Cardiac muscle cell (in vitro differentiated cells and primary cell): ENCODE measurements around the gene ZNRF4. TPM values are rescaled to one million over a fixed set of nuclear protein-coding genes. Genes with fewer than 3 reads are reported as not detected.
"Not testable (repeated sequence)": the region's sequence is repeated elsewhere in the genome, so short reads cannot be mapped to it uniquely, and the experiment has no call there.

Source experiments
- DNase-seq, 2 donors: peaks; one replicate each; pipeline versions ENCODE4 v3.0.0 to v3.0.0-alpha.2; 2010 to 2017; ENCODE audit warnings: low read depth in 1 of 2, low spot score in 1 of 2
- H3K27ac ChIP-seq: fragments of 200-600 bp; sonication (generic); 2 replicates; pipeline ENCODE4 v1.5.1; 2016
- H3K27me3 ChIP-seq: fragments of 200-600 bp; sonication (generic); 2 replicates; pipeline ENCODE4 v1.6.0; 2016; ENCODE audit warnings: control low read depth
- H3K36me3 ChIP-seq: fragments of 200-600 bp; sonication (generic); 2 replicates; pipeline ENCODE4 v1.5.1; 2016; ENCODE audit warnings: control low read depth
- H3K4me1 ChIP-seq: fragments of 200-600 bp; sonication (generic); 2 replicates; pipeline ENCODE4 v1.8.1; 2017; ENCODE audit warnings: low read depth, mild to moderate bottlenecking, mixed run types
- H3K4me3 ChIP-seq: fragments of 200-600 bp; sonication (generic); 2 replicates; pipeline ENCODE4 v1.5.1; 2016; ENCODE audit warnings: mild to moderate bottlenecking
- H3K9me3 ChIP-seq: fragments of 200-600 bp; sonication (generic); 2 replicates; pipeline ENCODE4 v1.5.1; 2017; ENCODE audit warnings: low read depth, mild to moderate bottlenecking, control low read depth
- polyA plus RNA-seq: library from polyadenylated mRNA; unstranded; fragments of >200 nt; fragmentation: Nextera tagmentation; extraction: Ambion mirVana; gene quantifications from 2 replicates; pipeline ENCODE4 v1.2.1, GENCODE V29; 2016
- total RNA-seq: library from RNA; depleted of rRNA; stranded (reverse); fragments of >200 nt; gene quantifications from 2 replicates; pipeline ENCODE4 v1.2.3, GENCODE V29; 2016
- TF ChIP-seq, protein P1 (sequence below): IDR thresholded peaks from 2 replicates; pipeline ENCODE4 v1.5.1; 2012; ENCODE audit warnings: low read depth, mild to moderate bottlenecking, low read length

ZNRF4 gene
- total and polyA plus RNA-seq, 2 experiments from 2014 or later: not detected

DNA sequence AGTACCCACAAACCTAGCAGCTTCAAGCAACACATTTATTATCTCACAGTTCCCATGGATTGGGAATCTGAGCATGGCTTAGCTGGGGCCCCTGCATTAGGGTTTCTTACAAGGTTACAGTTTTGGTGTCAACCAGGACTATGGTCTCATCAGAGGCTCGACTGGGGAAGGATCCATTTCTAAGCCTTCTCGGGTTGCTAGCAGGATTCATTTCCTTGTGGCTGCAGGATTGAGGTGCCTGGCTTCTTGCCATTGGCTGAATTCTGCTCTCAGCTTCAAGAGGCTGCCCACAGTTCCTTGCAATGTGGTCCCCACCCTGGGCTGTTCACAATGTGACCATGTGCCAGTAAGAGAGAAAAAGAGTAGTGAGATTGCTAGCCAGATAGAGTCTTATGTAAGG is 26.7 kb downstream of the ZNRF4 start:
- TF ChIP-seq, protein P1, sequence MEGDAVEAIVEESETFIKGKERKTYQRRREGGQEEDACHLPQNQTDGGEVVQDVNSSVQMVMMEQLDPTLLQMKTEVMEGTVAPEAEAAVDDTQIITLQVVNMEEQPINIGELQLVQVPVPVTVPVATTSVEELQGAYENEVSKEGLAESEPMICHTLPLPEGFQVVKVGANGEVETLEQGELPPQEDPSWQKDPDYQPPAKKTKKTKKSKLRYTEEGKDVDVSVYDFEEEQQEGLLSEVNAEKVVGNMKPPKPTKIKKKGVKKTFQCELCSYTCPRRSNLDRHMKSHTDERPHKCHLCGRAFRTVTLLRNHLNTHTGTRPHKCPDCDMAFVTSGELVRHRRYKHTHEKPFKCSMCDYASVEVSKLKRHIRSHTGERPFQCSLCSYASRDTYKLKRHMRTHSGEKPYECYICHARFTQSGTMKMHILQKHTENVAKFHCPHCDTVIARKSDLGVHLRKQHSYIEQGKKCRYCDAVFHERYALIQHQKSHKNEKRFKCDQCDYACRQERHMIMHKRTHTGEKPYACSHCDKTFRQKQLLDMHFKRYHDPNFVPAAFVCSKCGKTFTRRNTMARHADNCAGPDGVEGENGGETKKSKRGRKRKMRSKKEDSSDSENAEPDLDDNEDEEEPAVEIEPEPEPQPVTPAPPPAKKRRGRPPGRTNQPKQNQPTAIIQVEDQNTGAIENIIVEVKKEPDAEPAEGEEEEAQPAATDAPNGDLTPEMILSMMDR: no peak
- no peak for DNase-seq
- Histone ChIP-seq H3K27ac (no peak overlapping the region), H3K9me3 (no peaks in the 10 kb centered on the region), H3K27me3 (peaks cover 12% of the 10 kb centered on the region), H3K4me3 (no peak overlapping the region), H3K4me1 (no peaks in the 10 kb centered on the region), H3K36me3 (no peaks in the 10 kb centered on the region)

DNA sequence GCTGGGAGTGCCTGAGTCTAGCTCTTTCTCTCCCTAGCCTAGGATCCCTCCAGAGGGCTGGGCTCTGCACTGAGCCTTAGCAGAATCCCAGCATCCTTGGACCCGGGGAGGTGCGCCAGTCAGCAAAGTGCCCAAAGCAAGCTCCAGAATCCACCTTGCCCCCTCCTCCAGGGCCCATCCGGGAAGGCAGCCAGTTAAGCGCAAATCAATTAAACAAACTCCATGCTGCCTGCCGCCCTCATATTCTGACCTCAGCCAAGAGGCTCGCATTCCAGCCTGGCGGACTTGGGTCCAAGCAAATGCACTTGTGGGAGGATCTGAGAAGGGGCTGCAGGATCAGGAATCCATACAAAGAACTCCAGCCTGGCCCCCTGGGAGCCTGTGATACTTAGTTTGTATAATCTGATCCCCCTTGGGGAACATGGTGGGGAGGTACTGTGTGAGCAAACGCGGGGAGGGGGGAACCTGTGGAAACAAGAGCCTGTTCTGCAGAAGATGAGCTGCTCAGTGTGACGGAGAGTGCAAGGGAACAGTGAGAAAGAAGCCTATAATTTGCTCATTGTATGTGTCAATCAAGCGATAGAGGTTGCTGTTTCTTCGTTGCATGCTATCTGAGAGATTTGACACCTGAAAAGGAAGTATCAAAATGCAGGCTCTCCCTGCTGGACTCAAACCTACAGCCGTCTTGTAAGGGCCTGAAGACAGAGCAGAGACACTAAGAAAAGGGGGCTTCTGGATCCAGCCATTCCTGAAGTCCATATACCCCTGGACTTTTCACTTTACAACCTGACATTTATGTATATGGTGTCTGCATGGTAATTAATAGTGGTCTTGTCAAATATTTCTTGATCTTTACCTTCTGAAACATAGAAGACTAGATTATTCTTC is 29.4 kb downstream of the ZNRF4 start:
- TF ChIP-seq, protein P1: no peak
- Histone ChIP-seq H3K4me1 (peaks cover 3% of the 10 kb centered on the region), H3K36me3 (no peaks in the 10 kb centered on the region), H3K4me3 (no peak overlapping the region), H3K27me3 (no peaks in the 10 kb centered on the region), H3K27ac (peak overlapping the region; percentile 35), H3K9me3 (no peaks in the 10 kb centered on the region)
- peak; percentile 14 to 24 for DNase-seq

DNA sequence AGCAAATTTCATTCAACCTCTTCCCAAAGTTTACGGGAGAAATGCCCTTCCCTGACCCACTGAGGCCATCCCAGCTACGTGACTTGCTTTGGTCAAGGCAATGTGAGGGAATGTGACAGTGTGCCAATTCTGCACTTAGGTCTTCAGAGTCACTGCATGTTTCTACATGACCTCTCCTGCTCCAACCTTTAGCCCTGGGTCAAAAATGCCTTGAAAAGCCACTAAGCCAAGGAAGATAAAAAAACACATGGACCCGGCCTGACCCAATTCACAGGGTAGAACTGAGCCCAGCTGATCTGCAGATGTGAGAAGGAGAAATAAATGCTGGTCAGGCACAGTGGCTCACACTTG is 30.0 kb downstream of the ZNRF4 start:
- H3K4me3 ChIP-seq: no peak overlapping the region
- H3K36me3 ChIP-seq: no peaks in the 10 kb centered on the region
- no peaks in the 10 kb centered on the region for H3K9me3 ChIP-seq
- H3K27ac ChIP-seq: no peak overlapping the region
- no peaks in the 10 kb centered on the region for H3K27me3 ChIP-seq
- H3K4me1 ChIP-seq: peaks cover 7% of the 10 kb centered on the region
- DNase-seq: no peak
- TF ChIP-seq, protein P1: no peak

DNA sequence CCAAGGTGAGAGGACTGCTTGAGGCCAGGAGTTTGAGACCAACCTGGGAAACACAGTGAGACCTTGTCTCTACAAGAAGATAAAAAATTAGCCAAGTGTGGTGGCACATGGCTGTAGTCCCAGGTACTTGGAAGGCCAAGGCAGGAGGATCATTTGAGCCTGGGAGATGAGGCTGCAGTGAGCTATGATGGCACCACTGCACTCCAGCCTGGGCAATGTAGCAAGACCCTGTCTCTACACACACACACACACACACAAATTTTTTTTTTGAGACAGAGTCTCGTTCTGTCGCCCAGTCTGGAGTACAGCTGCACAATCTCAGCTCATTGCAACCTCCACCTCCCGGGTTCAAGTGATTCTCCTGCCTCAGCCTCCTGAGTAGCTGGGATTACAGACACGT is 30.4 kb downstream of the ZNRF4 start:
- H3K36me3 ChIP-seq, H3K27ac ChIP-seq, DNase-seq, H3K4me3 ChIP-seq, H3K4me1 ChIP-seq, H3K27me3 ChIP-seq, H3K9me3 ChIP-seq: not testable (repeated sequence)

DNA sequence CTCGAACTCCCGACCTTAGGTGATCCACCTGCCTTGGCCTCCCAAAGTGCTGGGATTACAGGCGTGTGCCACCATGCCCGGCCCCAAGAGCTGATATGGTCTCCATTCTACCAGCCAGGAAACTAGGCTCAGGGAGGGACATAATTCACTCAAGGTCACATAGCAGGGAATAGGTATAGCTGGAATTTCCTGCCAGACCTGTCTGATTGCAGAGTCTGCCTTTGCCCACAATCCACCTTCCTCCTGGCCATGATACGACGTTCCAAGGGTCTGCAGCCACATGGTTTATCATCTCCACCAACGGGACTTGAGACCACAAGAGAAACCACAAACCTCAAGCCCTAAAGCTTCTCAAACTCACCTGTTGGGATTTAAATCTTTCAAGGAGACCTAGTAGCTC is 32.0 kb downstream of the ZNRF4 start:
- H3K9me3 ChIP-seq: no peaks in the 10 kb centered on the region

DNA sequence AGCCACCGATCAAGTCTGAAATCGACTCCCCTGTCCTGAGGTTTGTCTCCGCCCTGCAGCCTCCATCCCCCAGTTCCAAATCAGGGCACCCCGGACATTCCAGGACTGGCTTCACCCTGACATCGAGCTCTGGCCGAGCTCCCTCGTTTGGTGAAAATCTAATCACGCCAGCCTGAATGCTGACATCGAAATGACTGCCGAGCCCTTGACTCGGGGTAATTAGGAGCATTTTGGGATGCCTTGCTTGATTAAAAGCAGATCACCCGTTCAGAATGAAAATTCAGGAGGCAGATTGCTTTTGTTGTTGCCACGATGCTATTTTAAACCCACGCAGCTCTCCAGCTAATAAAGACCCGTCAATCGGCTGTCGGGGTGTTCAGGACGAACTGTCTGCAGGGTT is 34.3 kb downstream of the ZNRF4 start:
- Histone ChIP-seq H3K27me3 (no peaks in the 10 kb centered on the region), H3K27ac (peak overlapping the region; percentile 66), H3K36me3 (no peaks in the 10 kb centered on the region), H3K4me3 (no peak overlapping the region), H3K4me1 (peaks cover 10% of the 10 kb centered on the region), H3K9me3 (no peaks in the 10 kb centered on the region)
- TF ChIP-seq, protein P1: no peak
- peak in 1 of 2 donors; percentile 34 for DNase-seq

More for the DNA sequence above, 32.0 kb downstream of the ZNRF4 start:
- H3K36me3 ChIP-seq: no peaks in the 10 kb centered on the region
- TF ChIP-seq, protein P1: no peak
- no peak overlapping the region for H3K27ac ChIP-seq
- H3K4me3 ChIP-seq: no peak overlapping the region
- H3K27me3 ChIP-seq: no peaks in the 10 kb centered on the region
- DNase-seq: no peak
- peaks cover 7% of the 10 kb centered on the region for H3K4me1 ChIP-seq
